Retinal pigment epithelial cell (primary cell): ENCODE results near the gene MACF1.

Experiments used
- DNase-seq: peaks from one replicate; pipeline ENCODE4 v3.0.0-alpha.2; 2010; ENCODE audit warnings: low read depth
- H3K4me3 ChIP-seq: 2 replicates; pipeline ENCODE4 v1.5.1; 2011; ENCODE audit warnings: mild to moderate bottlenecking, low read length, control low read depth, moderate library complexity
- CTCF ChIP-seq: conservative IDR thresholded peaks from 2 replicates; pipeline ENCODE4 v1.5.1; 2011; ENCODE audit warnings: low read depth, low read length, control low read depth, inconsistent platforms

The MACF1 gene

GRCh38 chr1:39401106-39401505 is 196.6 kb downstream of the MACF1 start:
- H3K4me3 ChIP-seq: no peak overlapping the region
- no peak for DNase-seq
- no peak for TF ChIP-seq CTCF

- no peak for TF ChIP-seq CTCF
- DNase-seq: no peak
Measured at GRCh38 chr1:39404876-39405275, 200.4 kb downstream of the MACF1 start.

GRCh38 chr1:39405358-39405757 is 200.9 kb downstream of the MACF1 start:
- H3K4me3 ChIP-seq: no peak overlapping the region
- no peak for DNase-seq
- no peak for TF ChIP-seq CTCF

More at GRCh38 chr1:39404876-39405275, 200.4 kb downstream of the MACF1 start:
- no peak overlapping the region for H3K4me3 ChIP-seq

GRCh38 chr1:39406533-39407450 is 202.3 kb downstream of the MACF1 start:
- no peak for TF ChIP-seq CTCF
- no peak overlapping the region for H3K4me3 ChIP-seq
- no peak for DNase-seq

GRCh38 chr1:39407510-39407895 is 203.0 kb downstream of the MACF1 start:
- no peak for DNase-seq
- TF ChIP-seq CTCF: no peak
- H3K4me3 ChIP-seq: no peak overlapping the region

- DNase-seq: no peak
- no peak for TF ChIP-seq CTCF
- H3K4me3 ChIP-seq: peak overlapping the region; percentile 56
Measured at GRCh38 chr1:39407896-39408640, 203.6 kb downstream of the MACF1 start.

GRCh38 chr1:39408641-39409054 is 204.2 kb downstream of the MACF1 start:
- peak overlapping the region; percentile 67 for H3K4me3 ChIP-seq
- TF ChIP-seq CTCF: no peak
- DNase-seq: peak; percentile 76
